Mesenchymal stem cell (in vitro differentiated cells and primary cell): ENCODE results near the gene ZFYVE28. TPM values are rescaled to one million over a fixed set of nuclear protein-coding genes. Genes with fewer than 3 reads are reported as not detected.
"Not testable (repeated sequence)": the region's sequence is repeated elsewhere in the genome, so short reads cannot be mapped to it uniquely, and the experiment has no call there.

ENCODE experiments used
- DNase-seq: peaks from one replicate; pipeline ENCODE4 v3.0.0-alpha.2; 2013
- H2AFZ ChIP-seq: one replicate; pipeline ENCODE4 v1.6.1; 2013; ENCODE audit warnings: low read depth, mild to moderate bottlenecking, control low read depth, inconsistent platforms, low read length, moderate library complexity
- H2AK5ac ChIP-seq: 2 replicates; pipeline ENCODE4 v1.6.1; 2013; ENCODE audit warnings: low read length, moderate library complexity, mild to moderate bottlenecking, inconsistent platforms; ENCODE audit not compliant: severe bottlenecking
- H2BK120ac ChIP-seq: one replicate; pipeline ENCODE4 v1.6.1; 2013; ENCODE audit warnings: low read depth, mild to moderate bottlenecking, inconsistent platforms, low read length, moderate library complexity
- H2BK12ac ChIP-seq, 2 experiments: one replicate each; pipeline ENCODE4 v1.6.1; 2013; ENCODE audit warnings: inconsistent platforms in 2 of 2, low read length in 2 of 2, mild to moderate bottlenecking in 2 of 2, moderate library complexity in 2 of 2, control low read depth in 1 of 2
- H2BK15ac ChIP-seq: one replicate; pipeline ENCODE4 v1.6.1; 2013; ENCODE audit warnings: mild to moderate bottlenecking, low read depth, inconsistent platforms; ENCODE audit not compliant: poor library complexity, severe bottlenecking
- H2BK5ac ChIP-seq: 2 replicates; pipeline ENCODE4 v1.6.1; 2013; ENCODE audit warnings: low read depth, mild to moderate bottlenecking, low read length, control low read depth, inconsistent platforms; ENCODE audit not compliant: poor library complexity, severe bottlenecking
- H3K14ac ChIP-seq, 2 experiments: one replicate each; pipeline ENCODE4 v1.6.1; 2013; ENCODE audit warnings: inconsistent platforms in 2 of 2, low read length in 2 of 2, control low read depth in 1 of 2, mild to moderate bottlenecking in 1 of 2, moderate library complexity in 1 of 2
- H3K18ac ChIP-seq, 2 experiments: one replicate each; pipeline ENCODE4 v1.6.1; 2013; ENCODE audit warnings: inconsistent platforms in 2 of 2, low read length in 2 of 2, control low read depth in 1 of 2, low read depth in 1 of 2, mild to moderate bottlenecking in 1 of 2
- H3K23ac ChIP-seq, 2 experiments: one replicate each; pipeline ENCODE4 v1.6.1; 2013; ENCODE audit warnings: inconsistent platforms in 2 of 2, low read length in 2 of 2, mild to moderate bottlenecking in 2 of 2, moderate library complexity in 2 of 2, control low read depth in 1 of 2
- H3K27ac ChIP-seq: 2 replicates; pipeline ENCODE4 v1.5.1; 2013; ENCODE audit warnings: mild to moderate bottlenecking, moderate library complexity, low read length, control low read depth, inconsistent platforms; ENCODE audit not compliant: poor library complexity, severe bottlenecking
- H3K27me3 ChIP-seq, 2 experiments: 2 replicates each; pipeline versions ENCODE4 v1.6.1 to v1.7.0; 2013; ENCODE audit warnings: low read length in 2 of 2, mild to moderate bottlenecking in 2 of 2, moderate library complexity in 2 of 2, control low read depth in 1 of 2, inconsistent platforms in 1 of 2; ENCODE audit not compliant: control insufficient read depth in 1 of 2, insufficient read depth in 1 of 2
- H3K36me3 ChIP-seq, 2 experiments: 2 replicates each; pipeline versions ENCODE4 v1.6.1 to v1.7.0; 2013; ENCODE audit warnings: low read length in 2 of 2, control low read depth in 1 of 2, inconsistent platforms in 1 of 2, low read depth in 1 of 2, mild to moderate bottlenecking in 1 of 2; ENCODE audit not compliant: insufficient read depth in 2 of 2, control insufficient read depth in 1 of 2
- H3K4ac ChIP-seq, 2 experiments: one replicate each; pipeline ENCODE4 v1.6.1; 2013; ENCODE audit warnings: inconsistent platforms in 2 of 2, low read length in 2 of 2, mild to moderate bottlenecking in 2 of 2, moderate library complexity in 2 of 2, control low read depth in 1 of 2, low read depth in 1 of 2
- H3K4me1 ChIP-seq: 2 replicates; pipeline ENCODE4 v1.6.1; 2013; ENCODE audit warnings: low read depth, low read length, control low read depth; ENCODE audit not compliant: control insufficient read depth, insufficient read depth
- H3K4me2 ChIP-seq: 2 replicates; pipeline ENCODE4 v1.6.1; 2013; ENCODE audit warnings: low read length, mild to moderate bottlenecking, inconsistent platforms; ENCODE audit not compliant: poor library complexity, severe bottlenecking
- H3K4me3 ChIP-seq, 2 experiments: 2 replicates each; pipeline versions ENCODE4 v1.5.1 to v1.7.0; 2013; ENCODE audit warnings: low read length in 2 of 2, mild to moderate bottlenecking in 2 of 2, control low read depth in 1 of 2, low read depth in 1 of 2; ENCODE audit not compliant: insufficient read depth in 1 of 2
- H3K79me1 ChIP-seq: replicated peaks from 2 replicates; pipeline ENCODE4 v1.6.1; 2013; ENCODE audit warnings: mild to moderate bottlenecking, control low read depth, low read length, inconsistent platforms; ENCODE audit not compliant: poor library complexity, severe bottlenecking
- H3K9ac ChIP-seq: 2 replicates; pipeline ENCODE4 v1.7.0; 2013; ENCODE audit warnings: mild to moderate bottlenecking, low read length, moderate library complexity
- H3K9me3 ChIP-seq: 2 replicates; pipeline ENCODE4 v1.7.0; 2013; ENCODE audit warnings: mild to moderate bottlenecking, low read length; ENCODE audit not compliant: control insufficient read depth
- H4K8ac ChIP-seq: one replicate; pipeline ENCODE4 v1.6.1; 2013; ENCODE audit warnings: inconsistent platforms, mild to moderate bottlenecking, low read length, moderate library complexity
- H4K91ac ChIP-seq: one replicate; pipeline ENCODE4 v1.6.1; 2013; ENCODE audit warnings: mild to moderate bottlenecking, low read length, inconsistent platforms
- WGBS: methylation state at CpG from one replicate; pipeline ENCODE4 v1.1.7; 2013; ENCODE audit warnings: mixed read lengths; 5-methylcytosine and 5-hydroxymethylcytosine counted together
- small RNA-seq: library from polyadenylated mRNA; stranded (forward); fragments of <200 nt; extraction: miRNeasy Mini kit (QIAGEN cat#:217004); gene quantifications from one replicate; pipeline ENCODE3, GENCODE V24; 2013; ENCODE audit warnings: low read depth

The ZFYVE28 gene

GRCh38 chr4:2222838-2223237 lies 195.6 kb downstream of the ZFYVE28 start:
- H3K36me3 ChIP-seq, result peaks cover 8 to 25% of the 10 kb centered on the region in 2 experiments
- no peak overlapping the region for H4K8ac ChIP-seq
- H3K4me1 ChIP-seq, result peaks cover 5% of the 10 kb centered on the region
- H3K14ac ChIP-seq, result no peak overlapping the region
- peaks cover 5% of the 10 kb centered on the region for H3K79me1 ChIP-seq
- H3K27ac ChIP-seq, result no peak overlapping the region
- H3K4ac ChIP-seq, result no peak overlapping the region
- H2BK15ac ChIP-seq, result no peak overlapping the region
- no peak overlapping the region for H2BK5ac ChIP-seq
- H2BK12ac ChIP-seq, result no peak overlapping the region
- no peak overlapping the region for H4K91ac ChIP-seq
- WGBS, result 100% methylated on average over 2 of the region's 2 CpGs
- H3K27me3 ChIP-seq, result no peaks in the 10 kb centered on the region
- H3K4me3 ChIP-seq, result no peak overlapping the region
- no peak overlapping the region for H2AK5ac ChIP-seq
- DNase-seq, result no peak
- H2AFZ ChIP-seq, result no peak overlapping the region
- H3K18ac ChIP-seq, result no peak overlapping the region
- no peak overlapping the region for H3K9ac ChIP-seq
- no peak overlapping the region for H3K23ac ChIP-seq
- H3K9me3 ChIP-seq, result no peaks in the 10 kb centered on the region
- H2BK120ac ChIP-seq, result no peak overlapping the region
- no peak overlapping the region for H3K4me2 ChIP-seq

GRCh38 chr4:2221378-2221777 lies 197.1 kb downstream of the ZFYVE28 start:
- H2AK5ac ChIP-seq, H2BK5ac ChIP-seq, H3K9ac ChIP-seq, H3K4me1 ChIP-seq, H3K18ac ChIP-seq, H4K8ac ChIP-seq, H3K9me3 ChIP-seq, H3K4ac ChIP-seq, H2BK15ac ChIP-seq, H2BK12ac ChIP-seq, H3K27ac ChIP-seq, H3K14ac ChIP-seq, H2BK120ac ChIP-seq, H2AFZ ChIP-seq, H4K91ac ChIP-seq, H3K79me1 ChIP-seq, H3K4me3 ChIP-seq, H3K4me2 ChIP-seq, DNase-seq, H3K23ac ChIP-seq, H3K27me3 ChIP-seq: not testable (repeated sequence)
- H3K36me3 ChIP-seq, result peaks cover 8 to 18% of the 10 kb centered on the region in 2 experiments
- 61% methylated on average over 4 of the region's 4 CpGs for WGBS

GRCh38 chr4:2220016-2220630 lies 198.3 kb downstream of the ZFYVE28 start:
- DNase-seq, result peak; percentile 76
- no peak overlapping the region for H3K9ac ChIP-seq

More at GRCh38 chr4:2220016-2220630, 198.3 kb downstream of the ZFYVE28 start:
- Histone ChIP-seq H3K27me3 (no peaks in the 10 kb centered on the region), H2BK5ac (no peak overlapping the region), H3K4me2 (no peak overlapping the region), H3K36me3 (peaks cover 2 to 12% of the 10 kb centered on the region in 2 experiments), H3K4ac (no peak overlapping the region), H2AFZ (no peak overlapping the region), H4K91ac (no peak overlapping the region), H3K4me1 (peaks cover 6% of the 10 kb centered on the region), H3K18ac (no peak overlapping the region), H2BK12ac (no peak overlapping the region), H3K27ac (no peak overlapping the region), H4K8ac (no peak overlapping the region), H3K79me1 (no peaks in the 10 kb centered on the region), H3K9me3 (no peaks in the 10 kb centered on the region), H3K14ac (no peak overlapping the region), H2BK120ac (no peak overlapping the region), H2BK15ac (no peak overlapping the region), H3K23ac (no peak overlapping the region), H2AK5ac (no peak overlapping the region), H3K4me3 (no peak overlapping the region)
- 19% methylated on average over 10 of the region's 10 CpGs for WGBS

Small RNAs within 50 kb of the gene (small RNA-seq; reads per million reads assigned to genes)
- gene COX6B1P5, result not detected
